Stimulated activated CD4-positive, alpha-beta T cell treated with anti-CD3 and anti-CD28 coated beads, Interleukin-1b, Interleukin-23, amount 100 ng/mL, for 24 hours (primary cell): Measurements from ENCODE around the gene TBC1D2B.
A peak's percentile ranks its signal among the peaks of the same experiment; 100 is the strongest.
"Not testable (repeated sequence)": the region's sequence is repeated elsewhere in the genome, so short reads cannot be mapped to it uniquely, and the experiment has no call there.

Experiments used
- DNase-seq, 4 experiments: peaks; one replicate each; pipeline ENCODE4 v3.0.0-alpha.2; 2020; ENCODE audit warnings: low read depth in 4 of 4, low spot score in 1 of 4

TBC1D2B gene

GRCh38 chr15:77953926-77954325 is 123.6 kb downstream of the TBC1D2B start:
- DNase-seq = peak in 2 of 4 experiments; percentile 13 to 23

DNA sequence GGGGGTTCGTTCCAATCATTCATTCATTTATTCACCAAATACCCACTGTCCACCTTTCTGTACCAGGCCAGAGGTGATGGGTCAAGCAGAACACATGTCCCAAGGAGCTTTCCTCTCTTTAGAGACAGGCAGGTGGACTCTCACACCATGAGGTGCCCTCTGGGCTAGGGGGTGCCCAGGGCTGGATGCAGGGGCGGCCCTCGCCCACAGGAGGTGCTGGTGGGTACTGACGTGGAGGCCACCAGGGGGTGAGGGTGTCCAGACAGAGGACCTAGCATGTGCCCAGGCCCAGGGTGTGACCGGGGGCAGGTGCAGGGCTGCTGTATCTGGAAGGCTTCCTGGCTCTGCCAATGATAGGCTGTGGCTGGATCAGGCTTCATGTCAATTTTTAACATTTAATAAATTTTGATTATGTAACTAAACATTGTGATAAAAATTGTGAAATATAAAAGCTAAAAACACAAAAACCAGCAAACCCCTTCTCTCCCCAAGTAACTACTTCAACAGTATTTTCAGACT is 124.5 kb downstream of the TBC1D2B start:
- DNase-seq = not testable (repeated sequence)

GRCh38 chr15:77951105-77951786 is 126.3 kb downstream of the TBC1D2B start:
- DNase-seq = not testable (repeated sequence)

DNA sequence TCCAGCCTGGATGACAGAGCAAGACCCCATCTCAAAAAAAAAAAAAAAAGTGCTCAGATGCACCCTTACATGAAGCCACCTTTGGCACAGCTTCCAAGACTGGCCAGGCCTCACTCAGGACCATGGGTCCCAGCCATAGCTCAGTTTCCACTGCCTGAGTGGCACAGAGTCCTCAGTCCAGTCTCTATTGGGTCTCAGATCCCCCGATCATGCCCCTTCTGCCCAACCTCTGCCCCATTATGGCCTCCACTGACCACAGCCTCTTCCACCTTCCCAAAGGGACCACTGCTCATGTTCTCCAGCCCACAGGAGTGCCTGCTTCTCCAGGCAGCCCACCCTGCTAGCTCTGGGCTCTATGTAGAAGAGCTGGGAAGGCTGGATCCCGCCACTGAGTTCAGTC is 127.0 kb downstream of the TBC1D2B start:
- not testable (repeated sequence) for DNase-seq

GRCh38 chr15:77945566-77945965 is 131.9 kb downstream of the TBC1D2B start:
- no peak for DNase-seq
